ENCODE measurements around the gene ARFGAP3. TPM values are rescaled to one million over a fixed set of nuclear protein-coding genes. Genes with fewer than 3 reads are reported as not detected.

ARFGAP3 gene
- total RNA-seq, 1 donor from 2014 or later: 29.3 TPM

DNA sequence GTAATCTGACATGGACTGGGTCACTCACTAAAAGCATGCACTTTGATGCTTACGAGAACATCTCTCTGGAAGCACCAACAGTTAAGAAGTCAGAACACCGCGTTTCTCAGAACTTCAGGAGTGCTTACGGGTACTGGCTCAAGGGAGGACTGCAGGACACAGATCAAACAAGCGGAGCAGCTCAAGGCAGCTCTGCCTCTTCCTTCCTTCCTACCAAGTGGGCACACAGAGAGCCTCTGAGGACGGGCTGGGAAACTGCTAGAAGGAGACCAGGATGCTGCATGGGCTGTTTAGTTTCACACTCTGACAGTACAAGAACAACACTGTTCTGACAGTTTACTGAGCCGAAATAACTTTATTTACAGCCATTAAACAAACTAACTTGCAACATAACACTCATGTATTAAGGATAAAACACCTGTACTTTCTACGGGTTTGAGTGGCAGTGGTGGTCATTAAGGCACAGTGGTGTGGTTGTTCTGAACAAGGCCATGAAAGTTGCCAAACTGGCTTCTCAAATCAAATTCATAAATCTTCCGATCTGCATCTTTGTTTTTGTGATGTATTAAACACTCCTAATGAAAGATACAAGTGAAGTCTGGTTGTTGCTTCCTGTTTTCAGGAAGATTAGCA lies 37.5 kb downstream of the ARFGAP3 start:
- peaks cover 21% of the 10 kb centered on the region for H3K36me3 Mint-ChIP-seq
- no peaks in the 10 kb centered on the region for H3K9me3 Mint-ChIP-seq
- H3K27ac Mint-ChIP-seq: peak overlapping the region; percentile 88
- no peak overlapping the region for H3K4me3 Mint-ChIP-seq
- no peaks in the 10 kb centered on the region for H3K27me3 Mint-ChIP-seq
- no peak for TF ChIP-seq CTCF (conservative IDR thresholded peaks at IDR 0.05)
- no peak for DNase-seq (ENCODE audit: extremely low spot score, unreplicated experiment)
- peaks cover 4% of the 10 kb centered on the region for H3K4me1 Mint-ChIP-seq (ENCODE audit: unreplicated experiment)

GRCh38 chr22:42817556-42817955 lies 39.5 kb downstream of the ARFGAP3 start:
- DNase-seq (ENCODE audit: extremely low spot score, unreplicated experiment): no peak
- Mint-ChIP-seq H3K27ac (no peak overlapping the region), H3K4me3 (no peak overlapping the region), H3K9me3 (no peaks in the 10 kb centered on the region), H3K27me3 (no peaks in the 10 kb centered on the region), H3K4me1 (ENCODE audit: unreplicated experiment) (peaks cover 11% of the 10 kb centered on the region), H3K36me3 (peaks cover 21% of the 10 kb centered on the region)
- no peak for TF ChIP-seq CTCF (conservative IDR thresholded peaks at IDR 0.05)

DNA sequence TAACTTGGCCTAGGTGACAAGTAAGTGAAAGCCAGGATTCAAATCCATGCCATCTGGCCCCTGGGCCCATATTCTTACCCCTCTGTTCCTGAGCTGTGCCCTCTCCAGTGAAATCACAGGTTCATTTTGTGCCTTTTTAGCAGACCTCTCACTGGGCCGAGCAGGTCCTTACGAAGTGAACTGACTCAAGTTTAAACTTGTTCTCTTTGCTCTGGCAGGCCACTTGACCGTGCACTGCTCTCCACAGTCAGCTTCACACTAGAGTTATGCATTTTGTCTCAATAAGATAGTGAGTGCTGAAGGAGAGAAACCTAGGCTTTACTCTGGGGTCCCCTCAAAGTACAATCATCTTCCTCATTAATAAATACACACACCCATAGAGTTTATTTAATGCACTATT lies 40.7 kb downstream of the ARFGAP3 start:
- DNase-seq (ENCODE audit: extremely low spot score, unreplicated experiment): no peak
- H3K4me1 Mint-ChIP-seq (ENCODE audit: unreplicated experiment): peaks cover 11% of the 10 kb centered on the region
- no peaks in the 10 kb centered on the region for H3K27me3 Mint-ChIP-seq
- no peaks in the 10 kb centered on the region for H3K9me3 Mint-ChIP-seq
- no peak overlapping the region for H3K27ac Mint-ChIP-seq
- H3K4me3 Mint-ChIP-seq: no peak overlapping the region
- no peak for TF ChIP-seq CTCF (conservative IDR thresholded peaks at IDR 0.05)
- peaks cover 13% of the 10 kb centered on the region for H3K36me3 Mint-ChIP-seq

DNA sequence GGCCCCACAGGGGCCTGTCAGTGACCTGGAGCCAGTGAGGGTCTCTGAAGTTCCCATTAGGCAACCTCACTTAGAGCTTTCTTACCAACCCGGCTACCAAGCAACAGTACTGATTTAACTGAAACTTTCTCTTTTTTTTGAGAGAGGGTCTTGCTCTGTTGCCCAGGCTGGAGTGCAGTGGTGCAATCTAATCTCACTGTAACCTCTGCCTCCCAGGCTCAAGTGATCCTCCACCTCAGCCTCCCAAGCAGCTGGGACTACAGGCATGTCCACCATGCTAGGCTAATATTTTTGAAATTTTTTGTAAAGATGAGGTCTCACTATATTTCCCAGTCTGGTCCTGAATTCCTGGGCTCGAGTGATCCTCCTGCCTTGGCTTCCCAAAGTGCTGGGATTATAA lies 42.5 kb downstream of the ARFGAP3 start:
- DNase-seq (ENCODE audit: extremely low spot score, unreplicated experiment): no peak
- Mint-ChIP-seq H3K36me3 (peaks cover 7% of the 10 kb centered on the region), H3K9me3 (no peaks in the 10 kb centered on the region), H3K4me1 (ENCODE audit: unreplicated experiment) (peaks cover 8% of the 10 kb centered on the region), H3K27ac (no peak overlapping the region), H3K4me3 (no peak overlapping the region), H3K27me3 (no peaks in the 10 kb centered on the region)
- TF ChIP-seq CTCF (conservative IDR thresholded peaks at IDR 0.05): no peak

DNA sequence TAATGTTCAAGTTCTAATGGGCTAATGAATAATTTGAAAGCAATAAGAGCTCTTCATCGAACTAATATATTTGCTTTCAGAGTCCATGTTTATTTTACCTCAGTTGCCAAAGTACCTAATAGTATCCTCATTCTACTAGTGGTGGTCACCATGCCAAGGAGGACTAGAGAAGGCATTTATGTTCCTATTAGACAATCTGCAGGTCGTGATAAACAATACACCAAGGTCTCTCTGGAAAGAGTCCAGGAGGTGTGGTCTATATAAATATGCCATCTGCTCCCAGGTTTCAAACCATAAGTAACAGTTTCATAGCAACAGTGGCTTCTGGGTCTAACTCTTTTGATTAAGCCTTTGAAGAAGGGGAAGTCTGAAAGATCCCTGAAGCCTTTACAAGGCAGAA lies 42.9 kb downstream of the ARFGAP3 start:
- no peak for DNase-seq (ENCODE audit: extremely low spot score, unreplicated experiment)
- no peak overlapping the region for H3K4me3 Mint-ChIP-seq
- no peak for TF ChIP-seq CTCF (conservative IDR thresholded peaks at IDR 0.05)
- H3K27ac Mint-ChIP-seq: no peak overlapping the region
- H3K36me3 Mint-ChIP-seq: peaks cover 10% of the 10 kb centered on the region
- H3K4me1 Mint-ChIP-seq (ENCODE audit: unreplicated experiment): peaks cover 8% of the 10 kb centered on the region
- H3K27me3 Mint-ChIP-seq: no peaks in the 10 kb centered on the region
- no peaks in the 10 kb centered on the region for H3K9me3 Mint-ChIP-seq

DNA sequence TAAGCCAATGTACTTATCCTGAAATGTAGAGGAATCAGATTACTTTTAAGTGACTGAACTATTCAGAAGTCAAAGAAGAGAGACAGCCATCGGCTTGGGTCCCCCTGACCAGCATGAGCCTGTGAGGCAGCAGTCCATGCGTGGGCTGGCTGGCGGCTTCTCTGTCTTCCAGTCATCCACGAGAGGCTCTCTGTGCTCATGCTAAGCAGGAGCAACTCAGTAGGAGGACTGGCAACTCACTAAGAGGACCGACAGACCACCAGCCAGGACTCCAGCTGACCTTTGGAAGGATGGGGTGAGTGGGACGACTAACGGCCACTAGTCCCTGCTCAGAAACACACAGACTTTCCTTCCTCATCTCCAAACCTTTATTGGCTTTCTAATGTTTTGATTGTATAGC lies 43.6 kb downstream of the ARFGAP3 start:
- no peak overlapping the region for H3K4me3 Mint-ChIP-seq
- H3K36me3 Mint-ChIP-seq: peaks cover 12% of the 10 kb centered on the region
- TF ChIP-seq CTCF (conservative IDR thresholded peaks at IDR 0.05): no peak
- H3K4me1 Mint-ChIP-seq (ENCODE audit: unreplicated experiment): peaks cover 8% of the 10 kb centered on the region
- no peaks in the 10 kb centered on the region for H3K9me3 Mint-ChIP-seq
- no peak for DNase-seq (ENCODE audit: extremely low spot score, unreplicated experiment)
- H3K27me3 Mint-ChIP-seq: no peaks in the 10 kb centered on the region
- H3K27ac Mint-ChIP-seq: no peak overlapping the region

Data from type B pancreatic cell (in vitro differentiated cells).